Type B pancreatic cell (in vitro differentiated cells): ENCODE data around the gene OR8U1. TPM values are rescaled to one million over a fixed set of nuclear protein-coding genes. Genes with fewer than 3 reads are reported as not detected.

Experiments
- DNase-seq: peaks from one replicate; pipeline ENCODE4 v3.0.0; 2021; ENCODE audit warnings: mixed read lengths; ENCODE audit not compliant: unreplicated experiment; ENCODE audit errors: extremely low spot score
- H3K27ac Mint-ChIP-seq: 2 replicates; pipeline ENCODE4 v1.8.0; 2021; ENCODE audit warnings: mild to moderate bottlenecking, mixed read lengths
- H3K27me3 Mint-ChIP-seq: 2 replicates; pipeline ENCODE4 v1.8.0; 2021; ENCODE audit warnings: mixed read lengths
- H3K36me3 Mint-ChIP-seq: 2 replicates; pipeline ENCODE4 v1.8.0; 2021; ENCODE audit warnings: mixed read lengths
- H3K4me1 Mint-ChIP-seq: one replicate; pipeline ENCODE4 v1.8.0; 2021; ENCODE audit warnings: mixed read lengths; ENCODE audit not compliant: unreplicated experiment
- H3K4me3 Mint-ChIP-seq: 2 replicates; pipeline ENCODE4 v1.8.0; 2021; ENCODE audit warnings: mild to moderate bottlenecking, mixed read lengths
- H3K9me3 Mint-ChIP-seq: 2 replicates; pipeline ENCODE4 v1.8.0; 2021; ENCODE audit warnings: mixed read lengths
- total RNA-seq: library from RNA; stranded (reverse); gene quantifications from 2 replicates; pipeline ENCODE4 v1.2.1, GENCODE V29; 2021; ENCODE audit warnings: low replicate concordance
- TF ChIP-seq, protein P1 (sequence below): fragments of 200-600 bp; sonication (generic); conservative IDR thresholded peaks from 2 replicates; pipeline ENCODE4 v1.5.0; 2021; ENCODE audit warnings: antibody characterized with exemption, mild to moderate bottlenecking

OR8U1 gene
- total RNA-seq, 1 donor from 2014 or later, result not detected

DNA sequence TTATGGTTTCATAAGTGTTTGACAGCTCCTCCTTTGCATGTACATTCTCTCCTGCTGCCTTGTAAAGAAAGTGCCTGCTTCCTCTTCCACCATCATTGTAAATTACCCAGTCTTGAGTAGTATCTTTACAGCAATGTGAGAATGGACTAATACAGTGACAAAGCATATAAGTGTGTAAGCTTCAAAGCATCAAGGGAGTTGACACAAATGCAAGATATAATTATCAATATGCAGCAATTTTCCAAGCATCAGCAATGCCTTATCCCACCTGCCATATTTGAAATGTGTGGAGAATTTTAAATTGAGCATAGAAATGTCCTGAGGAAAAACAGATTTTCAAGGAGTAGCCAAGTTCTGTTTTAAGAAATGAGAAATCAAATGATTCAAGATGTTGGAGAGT, 35.4 kb downstream of the OR8U1 start:
- no peaks in the 10 kb centered on the region for H3K4me1 Mint-ChIP-seq
- peaks cover 5% of the 10 kb centered on the region for H3K9me3 Mint-ChIP-seq
- no peaks in the 10 kb centered on the region for H3K36me3 Mint-ChIP-seq
- H3K27me3 Mint-ChIP-seq, result no peaks in the 10 kb centered on the region
- no peak overlapping the region for H3K27ac Mint-ChIP-seq
- no peak for DNase-seq
- TF ChIP-seq, protein P1, sequence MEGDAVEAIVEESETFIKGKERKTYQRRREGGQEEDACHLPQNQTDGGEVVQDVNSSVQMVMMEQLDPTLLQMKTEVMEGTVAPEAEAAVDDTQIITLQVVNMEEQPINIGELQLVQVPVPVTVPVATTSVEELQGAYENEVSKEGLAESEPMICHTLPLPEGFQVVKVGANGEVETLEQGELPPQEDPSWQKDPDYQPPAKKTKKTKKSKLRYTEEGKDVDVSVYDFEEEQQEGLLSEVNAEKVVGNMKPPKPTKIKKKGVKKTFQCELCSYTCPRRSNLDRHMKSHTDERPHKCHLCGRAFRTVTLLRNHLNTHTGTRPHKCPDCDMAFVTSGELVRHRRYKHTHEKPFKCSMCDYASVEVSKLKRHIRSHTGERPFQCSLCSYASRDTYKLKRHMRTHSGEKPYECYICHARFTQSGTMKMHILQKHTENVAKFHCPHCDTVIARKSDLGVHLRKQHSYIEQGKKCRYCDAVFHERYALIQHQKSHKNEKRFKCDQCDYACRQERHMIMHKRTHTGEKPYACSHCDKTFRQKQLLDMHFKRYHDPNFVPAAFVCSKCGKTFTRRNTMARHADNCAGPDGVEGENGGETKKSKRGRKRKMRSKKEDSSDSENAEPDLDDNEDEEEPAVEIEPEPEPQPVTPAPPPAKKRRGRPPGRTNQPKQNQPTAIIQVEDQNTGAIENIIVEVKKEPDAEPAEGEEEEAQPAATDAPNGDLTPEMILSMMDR, result no peak
- no peak overlapping the region for H3K4me3 Mint-ChIP-seq

DNA sequence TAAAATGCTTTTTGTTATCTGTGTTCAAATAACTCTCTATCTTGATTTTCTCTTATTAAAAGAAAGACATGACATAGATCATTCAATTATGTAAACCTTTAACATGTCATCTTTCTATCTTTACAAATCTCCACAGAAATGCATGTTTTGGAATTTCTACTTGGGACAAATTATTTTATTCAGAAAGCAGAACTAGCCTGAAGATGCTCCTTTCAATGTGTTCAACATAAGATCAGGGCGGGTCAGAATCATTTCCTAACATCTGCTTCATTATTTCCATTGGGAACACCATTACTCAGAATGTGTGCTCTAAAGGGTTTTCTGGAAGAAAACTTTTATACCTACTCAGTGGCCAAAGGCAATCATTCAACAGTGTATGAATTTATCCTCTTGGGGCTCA, 37.0 kb downstream of the OR8U1 start, which contains the start of gene OR5AL1:
Gene OR5AL1, plus strand, starts transcription at position 301 of the 400 bp plus-strand sequence.
- no peak for DNase-seq
- H3K4me1 Mint-ChIP-seq, result no peaks in the 10 kb centered on the region
- no peaks in the 10 kb centered on the region for H3K36me3 Mint-ChIP-seq
- H3K9me3 Mint-ChIP-seq, result peaks cover 5% of the 10 kb centered on the region
- TF ChIP-seq, protein P1, result no peak
- no peak within 1 kb of the TSS for H3K4me3 Mint-ChIP-seq
- no peaks in the 10 kb centered on the region for H3K27me3 Mint-ChIP-seq
- H3K27ac Mint-ChIP-seq, result no peak within 1 kb of the TSS

Other genes with a start within 250 kb of the OR8U1 start
- gene OR8J3, start 235.4 kb upstream of the OR8U1 start, total RNA-seq, result not detected in 2 replicates
- not detected in 2 replicates for gene OR8K5, start 215.3 kb upstream of the OR8U1 start, total RNA-seq
- gene OR5J2, start 199.0 kb upstream of the OR8U1 start, total RNA-seq, result not detected in 2 replicates
- gene OR5T2, start 141.4 kb upstream of the OR8U1 start, total RNA-seq, result not detected in 2 replicates
- not detected in 2 replicates for gene OR5T3, start 123.4 kb upstream of the OR8U1 start, total RNA-seq
- not detected in 2 replicates for gene OR5T1, start 101.5 kb upstream of the OR8U1 start, total RNA-seq
- gene OR8H1, start 83.4 kb upstream of the OR8U1 start, total RNA-seq, result not detected in 2 replicates
- not detected in 2 replicates for gene OR8K3, start 60.5 kb upstream of the OR8U1 start, total RNA-seq
- not detected in 2 replicates for gene OR8K1, start 29.6 kb upstream of the OR8U1 start, total RNA-seq
- not detected in 2 replicates for gene OR8J1, start 21.3 kb upstream of the OR8U1 start, total RNA-seq
- gene OR5AL1, start 37.1 kb downstream of the OR8U1 start, total RNA-seq, result not detected in 2 replicates
- not detected in 2 replicates for gene OR5M3, start 97.7 kb downstream of the OR8U1 start, total RNA-seq
- gene OR5M8, start 115.7 kb downstream of the OR8U1 start, total RNA-seq, result not detected in 2 replicates
- not detected in 2 replicates for gene OR5M11, start 167.6 kb downstream of the OR8U1 start, total RNA-seq
- not detected in 2 replicates for gene OR5M10, start 202.1 kb downstream of the OR8U1 start, total RNA-seq
- gene OR5M1, start 239.2 kb downstream of the OR8U1 start, total RNA-seq, result not detected in 2 replicates